HG02885 (cell line): Measurements from ENCODE around the gene SLC1A3.
"Not testable (repeated sequence)": the region's sequence is repeated elsewhere in the genome, so short reads cannot be mapped to it uniquely, and the experiment has no call there.

Experiments used
- ATAC-seq: cut with Tn5 transposase; IDR thresholded peaks from one replicate; pipeline ENCODE4 v1.9.1; 2021; ENCODE audit warnings: mild to moderate bottlenecking; ENCODE audit not compliant: unreplicated experiment, poor library complexity

Gene SLC1A3

DNA sequence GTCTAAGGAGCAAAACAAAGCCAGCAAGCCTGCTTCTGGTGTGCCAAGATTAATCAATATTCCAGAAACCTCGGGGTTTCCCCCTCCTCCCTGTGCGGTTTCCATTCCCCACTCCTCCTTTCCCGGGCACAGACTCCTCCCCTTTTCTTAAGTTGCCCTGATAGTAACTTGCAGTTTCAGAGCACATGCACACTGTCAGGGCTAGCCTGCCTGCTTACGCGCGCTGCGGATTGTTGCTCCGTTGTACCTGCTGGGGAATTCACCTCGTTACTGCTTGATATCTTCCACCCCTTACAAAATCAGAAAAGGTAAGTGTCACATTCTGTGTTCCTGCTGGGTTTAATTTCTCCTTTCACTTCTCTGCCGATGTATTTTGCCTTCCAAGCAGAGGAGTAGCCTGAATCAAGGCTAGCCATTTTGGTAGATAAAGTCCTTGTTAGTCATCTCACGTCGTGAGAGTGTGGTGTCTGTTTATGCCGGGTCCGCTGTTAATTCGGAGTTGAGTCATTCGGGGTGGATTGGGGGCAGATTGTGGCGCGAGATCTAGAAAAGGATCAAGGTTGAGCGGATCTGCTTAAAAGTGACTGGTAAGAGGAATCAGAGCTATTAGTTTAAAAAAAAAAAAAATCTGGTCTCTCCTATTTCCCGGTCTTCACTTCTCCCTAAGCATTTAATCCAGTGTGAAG lies at the start of gene SLC1A3:
Gene SLC1A3 (plus strand): TSS at position 179 of the 686 bp plus-strand sequence. CDS start 1,818 bp downstream, outside the sequence.
- ATAC-seq = peak; percentile 89

DNA sequence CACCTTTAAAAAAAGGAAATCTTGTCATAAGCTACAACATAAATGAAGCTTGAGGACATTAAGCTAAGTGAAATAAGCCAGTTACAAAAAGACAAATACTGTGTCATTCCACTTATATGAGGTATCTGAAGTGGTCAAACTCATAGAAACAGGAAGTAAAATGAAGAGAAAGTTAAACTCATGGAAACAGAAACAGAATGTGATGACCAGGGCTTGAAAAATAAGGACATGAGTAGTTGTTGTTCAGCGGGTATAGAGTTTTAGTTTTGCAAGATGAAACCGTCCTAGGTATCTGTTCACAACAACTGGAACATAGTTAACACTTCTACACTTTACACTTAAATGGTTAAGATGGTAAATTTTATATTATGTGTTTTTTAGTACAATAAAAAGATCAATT lies 47.8 kb upstream of the SLC1A3 start:
- peak; percentile 54 for ATAC-seq

GRCh38 chr5:36561601-36562000 lies 44.8 kb upstream of the SLC1A3 start:
- ATAC-seq = no peak

- ATAC-seq = no peak
These were observed 36.9 kb upstream of the SLC1A3 start for GRCh38 chr5:36569491-36569890.

- ATAC-seq = no peak
These were observed 35.9 kb upstream of the SLC1A3 start for GRCh38 chr5:36570301-36571095.

- ATAC-seq = no peak
These were observed 34.9 kb upstream of the SLC1A3 start for GRCh38 chr5:36571401-36572042.

DNA sequence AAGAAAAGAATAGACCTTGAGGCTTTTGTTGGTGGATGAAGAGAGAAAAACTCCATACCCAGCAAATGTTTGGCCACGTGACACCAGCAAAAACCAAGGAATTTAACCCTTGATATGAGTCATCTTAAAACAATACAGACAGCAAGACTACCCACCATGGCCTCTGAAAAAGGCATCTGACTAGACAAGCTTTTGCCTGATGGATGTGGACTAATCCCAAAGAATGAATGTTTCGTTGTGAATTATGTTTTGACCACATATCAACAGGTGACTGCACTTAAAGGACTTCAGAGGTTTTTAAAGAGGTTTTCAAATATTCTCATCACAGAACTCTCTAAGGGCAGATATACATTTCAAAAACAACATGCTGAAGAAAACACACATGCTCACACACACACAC lies 33.0 kb upstream of the SLC1A3 start:
- ATAC-seq = no peak

GRCh38 chr5:36575361-36575781 lies 31.0 kb upstream of the SLC1A3 start:
- no peak for ATAC-seq

DNA sequence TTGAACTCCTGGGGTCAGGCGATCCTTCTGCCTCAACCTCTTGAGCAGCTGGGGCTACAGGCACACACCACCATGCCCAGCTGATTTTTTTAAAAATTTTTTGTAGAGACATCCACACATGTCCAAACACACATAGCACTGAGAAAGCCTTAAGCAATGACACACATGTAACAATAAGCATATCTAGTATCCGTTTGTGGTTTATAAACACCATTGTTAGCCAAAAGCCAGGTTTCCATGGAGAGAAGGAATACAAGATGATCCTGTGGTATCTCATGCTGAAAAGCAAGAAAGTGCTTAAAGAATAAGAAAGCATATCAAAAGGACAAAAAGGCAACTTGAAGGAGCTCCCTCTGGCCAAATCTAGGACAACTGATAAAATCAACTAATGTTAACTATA lies 29.7 kb upstream of the SLC1A3 start:
- no peak for ATAC-seq

- ATAC-seq = not testable (repeated sequence)
These were observed 26.5 kb upstream of the SLC1A3 start for GRCh38 chr5:36579858-36580257.

DNA sequence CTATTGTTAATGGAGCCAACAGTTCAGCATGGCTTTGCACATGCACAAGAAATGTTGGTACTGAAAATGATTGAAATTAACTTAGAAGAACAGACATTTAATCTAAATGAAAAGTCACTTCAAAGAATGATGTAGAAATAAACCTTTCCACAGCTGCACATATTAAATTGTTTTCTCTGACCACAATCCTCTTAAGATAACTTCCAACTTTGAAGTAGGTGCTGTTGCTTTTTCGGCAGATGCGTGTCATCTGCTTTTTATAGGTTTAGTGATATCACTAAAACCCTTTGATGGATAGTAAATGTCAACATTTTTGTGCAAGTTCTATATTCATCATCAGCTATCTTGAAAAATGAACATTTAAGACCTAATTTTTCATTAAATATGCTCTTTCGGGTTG lies 25.3 kb upstream of the SLC1A3 start:
- no peak for ATAC-seq

DNA sequence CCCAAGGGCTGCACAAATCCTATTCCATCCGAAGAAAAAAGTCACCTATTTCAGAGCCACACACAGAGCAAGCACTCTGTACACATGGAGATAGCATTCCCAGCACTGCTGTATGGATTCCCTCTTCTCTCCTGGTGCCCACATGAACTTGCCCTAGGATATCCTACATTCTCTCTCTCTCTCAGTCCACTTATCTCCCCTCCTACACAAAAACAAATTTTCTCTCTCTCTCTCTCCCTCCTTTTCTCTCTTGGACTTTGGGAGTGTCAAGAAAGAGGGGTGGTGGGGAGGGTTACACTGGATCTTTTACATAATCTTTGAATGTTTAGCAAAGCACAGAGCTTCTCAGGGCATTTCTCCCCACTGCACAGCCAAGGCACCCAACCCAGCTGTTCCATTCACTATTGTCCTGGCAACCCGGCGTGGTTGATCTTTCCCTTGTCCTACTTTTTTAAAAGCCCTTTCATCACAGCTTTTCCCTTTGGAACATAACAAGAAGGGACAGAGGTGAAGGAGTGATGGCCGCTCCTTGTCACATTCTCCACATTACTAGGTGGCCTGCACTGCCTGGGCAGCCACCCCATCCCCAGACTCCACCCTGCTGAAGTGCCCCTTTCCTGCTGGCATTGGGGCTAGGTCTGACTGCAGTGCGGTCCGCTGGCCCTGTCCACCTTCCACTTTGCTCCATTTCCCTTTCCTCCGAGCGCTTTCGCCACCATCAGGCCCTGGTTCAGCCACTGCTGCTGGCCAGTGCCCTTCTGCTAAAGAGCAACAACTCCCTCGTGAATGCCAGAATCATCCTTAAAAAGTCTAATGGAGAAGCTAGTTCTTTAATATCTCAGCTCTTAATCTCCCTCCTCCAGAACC lies 22.2 kb upstream of the SLC1A3 start:
- ATAC-seq = no peak

DNA sequence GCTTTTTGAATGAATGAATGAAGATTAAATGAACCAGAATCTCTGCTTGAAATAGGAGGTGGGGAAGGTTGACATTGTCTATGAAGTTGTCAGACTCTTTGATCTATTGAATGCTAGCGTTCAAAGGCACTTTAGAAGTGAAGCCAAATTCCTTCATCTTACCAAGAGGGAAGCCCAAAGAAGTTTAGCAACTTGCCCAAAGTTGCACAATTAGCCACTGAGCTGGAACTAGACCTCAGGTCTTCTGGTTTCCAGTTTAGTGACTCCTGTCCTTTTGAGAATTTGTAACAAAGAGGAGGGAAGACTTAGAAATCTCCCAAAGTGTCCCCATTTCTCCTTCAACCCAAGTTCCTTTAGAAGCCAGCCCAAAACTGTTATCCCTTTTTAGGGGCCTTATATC lies 20.7 kb upstream of the SLC1A3 start:
- no peak for ATAC-seq

GRCh38 chr5:36587354-36587753 lies 19.1 kb upstream of the SLC1A3 start:
- no peak for ATAC-seq

- not testable (repeated sequence) for ATAC-seq
These were observed 16.7 kb upstream of the SLC1A3 start for GRCh38 chr5:36589735-36590134.

GRCh38 chr5:36590513-36591286 lies 15.7 kb upstream of the SLC1A3 start:
- ATAC-seq = no peak

DNA sequence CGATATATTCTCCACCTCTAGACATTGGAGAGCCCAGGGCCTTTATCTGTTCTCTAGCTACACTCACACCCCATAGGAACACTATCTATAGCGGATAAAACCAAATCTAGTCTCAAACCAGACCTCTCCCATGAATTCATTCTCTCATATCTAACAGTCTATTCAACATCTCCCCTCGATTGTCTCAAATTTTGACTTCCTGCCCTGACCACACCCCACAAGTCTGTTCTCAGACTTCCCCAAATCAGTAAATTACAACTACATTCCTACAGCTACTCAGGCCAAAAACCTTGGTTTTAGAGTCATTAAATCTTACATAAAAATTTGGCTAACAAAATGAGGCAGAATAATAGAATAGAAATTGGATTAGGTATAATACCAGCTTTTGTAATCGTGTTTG lies 12.5 kb upstream of the SLC1A3 start:
- no peak for ATAC-seq

DNA sequence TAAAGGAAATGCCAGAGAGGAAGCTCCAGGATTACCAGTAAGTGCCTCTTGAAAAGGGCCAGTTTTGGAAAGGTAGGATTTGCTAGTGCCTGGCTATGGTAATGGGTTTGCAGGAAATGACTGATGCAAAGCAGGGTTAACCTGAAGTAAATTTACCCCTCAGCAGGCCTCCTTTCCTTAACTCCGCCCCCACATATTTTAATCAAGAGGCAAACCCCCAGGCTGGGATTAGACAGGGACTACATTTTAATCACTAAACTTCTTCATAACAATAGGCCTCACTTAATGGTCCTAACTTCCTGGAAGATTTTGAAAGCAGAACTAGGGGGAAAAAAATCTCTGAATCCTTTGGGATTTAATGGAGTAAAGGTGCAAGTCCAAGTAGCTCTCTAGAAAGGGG lies 10.2 kb upstream of the SLC1A3 start:
- no peak for ATAC-seq

DNA sequence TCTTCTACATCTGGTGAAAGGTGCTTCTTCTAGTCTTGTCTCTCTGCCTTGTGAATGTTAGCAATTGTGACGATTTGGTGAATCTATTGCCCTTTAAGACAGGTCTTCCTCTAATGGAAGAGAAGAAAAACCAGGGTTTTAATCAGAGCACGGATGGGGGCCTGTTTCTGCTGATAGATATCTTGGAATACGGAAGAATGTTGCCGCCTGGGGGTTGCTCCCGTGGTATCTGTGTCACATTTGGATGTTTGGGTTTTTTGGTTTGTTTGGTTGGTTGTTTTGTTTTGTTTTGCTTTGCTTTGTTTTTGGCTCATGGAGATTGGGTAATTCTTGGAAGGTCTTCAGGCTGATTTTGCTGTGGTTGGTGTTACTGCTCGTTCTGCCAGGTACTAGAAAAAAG lies 9.7 kb upstream of the SLC1A3 start:
- ATAC-seq = no peak

- ATAC-seq = no peak
These were observed 8.4 kb upstream of the SLC1A3 start for GRCh38 chr5:36598045-36598444.
